LoVo (cell line): ENCODE results near the gene ENTHD1.
"Not testable (repeated sequence)": the region's sequence is repeated elsewhere in the genome, so short reads cannot be mapped to it uniquely, and the experiment has no call there.

Source experiments
- DNase-seq: peaks from one replicate; pipeline ENCODE4 v3.0.0-alpha.2; 2016; ENCODE audit warnings: low spot score

The ENTHD1 gene

GRCh38 chr22:39777716-39778454 lies 115.7 kb downstream of the ENTHD1 start:
- no peak for DNase-seq

GRCh38 chr22:39776295-39777009 lies 117.1 kb downstream of the ENTHD1 start:
- DNase-seq, result no peak

GRCh38 chr22:39773976-39774539 lies 119.5 kb downstream of the ENTHD1 start:
- DNase-seq, result no peak

- DNase-seq, result no peak
Observed at GRCh38 chr22:39773503-39773902, 120.1 kb downstream of the ENTHD1 start.

DNA sequence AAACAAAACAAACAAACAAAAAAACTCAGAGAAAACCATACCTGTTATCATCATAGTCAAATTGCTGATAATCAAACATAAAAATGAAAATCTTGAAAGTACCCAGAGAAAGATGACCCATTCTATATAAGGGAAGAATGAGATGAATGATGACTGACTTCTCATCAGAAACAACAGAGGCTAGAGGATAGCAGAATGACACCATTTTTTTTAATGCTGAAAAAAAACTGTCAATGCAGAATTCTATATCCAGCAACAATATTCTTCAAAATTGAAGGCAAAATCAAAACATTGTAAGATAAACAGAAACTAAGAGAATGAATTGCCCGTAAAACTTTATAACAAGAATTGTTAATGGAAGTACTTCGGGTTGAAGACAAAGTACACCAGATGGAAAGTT lies 122.1 kb downstream of the ENTHD1 start:
- no peak for DNase-seq

DNA sequence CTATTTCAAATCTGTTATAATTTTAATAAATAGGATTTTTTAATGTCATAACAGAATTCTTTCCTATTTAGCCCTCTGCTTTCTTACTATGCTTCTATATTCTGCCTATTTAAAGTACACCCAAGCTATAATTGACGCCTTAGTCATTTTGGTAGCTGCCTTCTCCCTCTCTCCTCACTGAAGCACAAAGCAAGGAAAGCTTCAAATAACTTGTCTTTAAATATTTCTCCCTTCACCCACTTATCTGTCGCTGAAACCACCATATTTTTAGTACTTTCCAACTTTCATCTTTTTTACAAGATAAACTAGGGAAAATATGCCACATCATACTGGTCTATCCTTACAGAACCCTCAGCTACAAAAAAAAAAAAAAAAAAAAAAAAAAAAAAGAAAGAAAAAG lies 127.9 kb downstream of the ENTHD1 start:
- DNase-seq, result no peak

GRCh38 chr22:39765046-39765445 lies 128.5 kb downstream of the ENTHD1 start:
- no peak for DNase-seq

DNA sequence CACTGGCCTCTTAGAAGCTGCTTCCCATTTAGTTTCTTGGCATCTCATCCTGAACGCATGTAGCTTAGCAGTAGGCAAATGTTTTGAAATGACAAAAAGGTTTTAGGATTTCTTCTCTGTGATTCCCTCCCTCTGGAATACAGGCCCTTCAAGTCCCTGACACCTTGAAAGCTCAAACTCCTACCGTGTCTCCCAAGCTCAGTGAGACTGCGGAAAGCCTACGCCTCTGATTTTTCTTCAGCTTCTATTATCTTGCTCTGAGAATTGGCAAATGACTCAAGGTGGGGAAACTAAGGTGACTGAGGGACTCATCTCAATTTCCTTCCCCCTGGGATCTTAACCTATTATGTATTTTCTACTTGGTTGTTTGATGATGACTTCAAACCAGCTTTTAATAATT lies 130.3 kb downstream of the ENTHD1 start:
- no peak for DNase-seq

DNA sequence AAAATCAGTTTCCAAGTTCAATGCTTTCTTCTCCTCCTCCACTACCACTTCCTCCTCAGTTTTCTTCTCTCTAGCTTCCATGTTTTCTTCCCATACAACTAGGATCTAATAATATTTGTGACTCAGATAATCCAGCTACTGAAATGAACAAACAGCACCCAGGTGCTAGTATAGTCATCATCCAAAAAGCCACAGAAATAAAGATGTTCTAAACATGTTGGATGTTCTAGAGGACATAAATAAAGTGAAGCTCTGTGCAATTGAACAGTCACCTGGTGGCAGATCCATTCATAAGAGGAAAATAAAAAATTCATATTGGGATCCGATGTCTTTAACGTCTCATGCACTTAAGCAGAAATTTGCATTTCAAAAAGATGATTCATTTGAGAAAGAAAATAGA lies 142.8 kb downstream of the ENTHD1 start:
- DNase-seq, result no peak

GRCh38 chr22:39748877-39749276 lies 144.7 kb downstream of the ENTHD1 start:
- no peak for DNase-seq

GRCh38 chr22:39746600-39747262 lies 146.8 kb downstream of the ENTHD1 start:
- no peak for DNase-seq

DNA sequence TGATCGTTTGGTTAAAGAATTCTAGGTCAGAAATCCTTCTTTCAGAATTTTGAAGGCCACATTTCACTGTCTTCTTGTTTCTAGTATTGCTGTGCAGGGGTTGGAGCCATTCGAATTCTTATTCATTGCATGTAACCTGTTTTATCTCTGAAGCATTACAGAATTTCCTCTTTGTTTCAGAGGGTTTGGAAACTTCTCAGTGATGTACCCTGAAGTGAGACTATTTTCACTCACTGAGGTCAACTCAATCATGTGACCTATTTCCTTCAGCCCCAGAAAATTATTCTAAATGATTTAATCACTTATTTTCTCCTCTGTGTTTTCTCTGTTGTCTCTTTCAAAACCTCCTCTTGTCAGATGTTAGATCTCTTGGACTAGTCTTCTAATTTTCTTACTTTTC lies 147.8 kb downstream of the ENTHD1 start:
- DNase-seq, result no peak

GRCh38 chr22:39744353-39744752 lies 149.2 kb downstream of the ENTHD1 start:
- DNase-seq, result no peak

GRCh38 chr22:39743935-39744334 lies 149.6 kb downstream of the ENTHD1 start:
- no peak for DNase-seq

DNA sequence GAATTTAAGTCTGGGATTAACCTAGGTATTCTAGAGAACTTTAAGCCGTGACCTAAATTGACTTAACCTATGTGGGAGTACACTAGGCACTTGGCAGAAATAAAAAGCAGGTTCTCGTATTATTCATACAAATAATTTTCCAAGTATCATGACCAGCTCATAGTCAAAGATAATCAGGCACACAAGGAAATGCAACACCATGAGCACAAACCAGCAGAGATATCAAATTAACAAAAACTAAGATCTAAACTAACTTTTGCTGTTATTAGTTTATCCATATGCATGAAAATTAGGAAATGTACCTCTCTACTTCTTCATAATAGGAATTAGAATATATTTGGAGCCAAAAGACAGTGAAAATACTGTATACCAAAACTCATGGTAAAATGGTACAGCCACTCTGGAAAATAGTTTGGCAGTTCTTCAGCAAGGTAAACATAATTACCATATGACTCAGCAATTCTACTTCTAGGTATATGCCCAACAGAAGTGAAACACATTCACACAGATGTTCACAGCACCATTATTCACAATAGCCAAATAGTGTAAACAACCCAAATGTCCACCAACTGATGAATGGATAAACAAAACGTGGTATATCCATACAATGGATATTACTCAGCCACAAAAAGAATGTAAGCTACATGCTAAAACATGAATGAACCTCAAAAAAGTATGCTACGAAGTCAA lies 154.1 kb downstream of the ENTHD1 start:
- DNase-seq, result no peak

DNA sequence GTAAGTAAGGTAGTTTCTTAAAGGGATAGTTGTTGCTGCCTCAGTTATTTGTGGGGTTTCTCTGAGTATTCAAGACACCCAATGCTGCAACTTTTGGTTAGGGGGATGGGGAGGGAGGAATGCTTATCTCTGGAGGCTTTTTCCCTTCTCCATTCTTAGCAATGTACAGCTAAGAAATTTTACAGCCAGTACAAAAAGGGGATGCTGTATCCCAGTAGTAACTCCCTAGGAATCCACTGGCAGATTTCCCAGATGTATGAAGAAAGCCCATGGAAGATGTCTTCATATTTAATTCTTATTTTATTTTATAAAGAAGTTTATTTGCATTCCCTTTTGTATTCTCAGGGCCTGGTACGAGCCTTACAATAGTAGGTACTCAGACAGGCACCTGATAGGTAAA lies 154.8 kb downstream of the ENTHD1 start:
- DNase-seq, result no peak

GRCh38 chr22:39735776-39736175 lies 157.8 kb downstream of the ENTHD1 start:
- no peak for DNase-seq

DNA sequence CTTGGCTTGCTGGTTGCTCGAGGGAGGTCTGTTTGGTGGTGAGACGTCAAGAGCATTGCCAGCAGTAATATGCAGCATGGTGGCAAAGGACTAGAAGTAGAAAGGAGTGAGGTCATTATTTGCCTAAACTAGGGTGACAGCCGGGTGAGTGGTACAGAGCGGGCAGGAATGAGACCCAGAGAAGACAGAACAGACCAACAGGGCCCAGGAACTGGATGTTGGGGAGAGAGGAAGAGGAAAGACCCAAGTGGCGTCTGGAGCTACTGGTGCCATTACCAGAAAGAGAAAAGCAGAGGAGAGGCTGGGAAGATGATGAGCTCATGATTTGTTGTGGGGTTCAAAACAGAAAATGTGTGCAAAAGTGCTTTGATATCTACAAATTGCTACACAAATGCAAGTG lies 158.7 kb downstream of the ENTHD1 start:
- DNase-seq, result no peak

DNA sequence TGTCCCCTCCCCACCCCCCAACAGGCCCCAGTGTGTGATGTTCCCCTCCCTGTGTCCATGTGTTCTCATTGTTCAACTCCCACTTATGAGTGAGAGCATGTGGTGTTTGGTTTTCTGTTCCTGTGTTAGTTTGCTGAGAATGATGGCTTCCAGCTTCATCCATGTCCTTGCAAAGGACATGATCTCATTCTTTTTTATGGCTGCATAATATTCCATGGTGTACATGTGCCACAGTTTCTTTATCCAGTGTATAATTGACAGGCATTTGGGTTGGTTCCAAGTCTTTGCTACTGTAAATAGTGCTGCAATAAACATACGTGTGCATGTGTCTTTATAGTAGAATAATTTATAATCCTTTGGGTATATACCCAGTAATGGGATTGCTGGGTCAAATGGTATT lies 159.5 kb downstream of the ENTHD1 start:
- not testable (repeated sequence) for DNase-seq

GRCh38 chr22:39733191-39733590 lies 160.4 kb downstream of the ENTHD1 start:
- no peak for DNase-seq

GRCh38 chr22:39732625-39733024 lies 160.9 kb downstream of the ENTHD1 start:
- DNase-seq, result no peak

GRCh38 chr22:39731881-39732555 lies 161.5 kb downstream of the ENTHD1 start:
- DNase-seq, result no peak
